Measurements from ENCODE around the gene PPM1H. TPM values are rescaled to one million over a fixed set of nuclear protein-coding genes. Genes with fewer than 3 reads are reported as not detected.

PPM1H gene
- total and polyA plus RNA-seq, 7 donors, result 0.92 to 4.3 (median 3.0) TPM

GRCh38 chr12:62868820-62869219, 66.1 kb downstream of the PPM1H start:
- Histone ChIP-seq H3K27ac (no peak overlapping the region), H3K9me3 (no peaks in the 10 kb centered on the region), H3K36me3 (no peaks in the 10 kb centered on the region), H3K27me3 (no peaks in the 10 kb centered on the region), H3K4me1 (peaks cover 0 to 8% (median 4%) of the 10 kb centered on the region in 4 donors), H3K4me3 (no peak overlapping the region)
- 89 to 95% methylated on average over 1 of the region's 1 CpG for WGBS, 2 donors
- intact Hi-C loops (cut with DNase I), result no loop called here
- TF ChIP-seq EP300 (IDR thresholded peaks at IDR 0.05) (no peak), POLR2AphosphoS5 (IDR thresholded peaks at IDR 0.05) (no peak), CTCF (IDR thresholded peaks at IDR 0.05) (no peak), POLR2A (IDR thresholded peaks at IDR 0.05) (no peak)
- no peak for DNase-seq

DNA sequence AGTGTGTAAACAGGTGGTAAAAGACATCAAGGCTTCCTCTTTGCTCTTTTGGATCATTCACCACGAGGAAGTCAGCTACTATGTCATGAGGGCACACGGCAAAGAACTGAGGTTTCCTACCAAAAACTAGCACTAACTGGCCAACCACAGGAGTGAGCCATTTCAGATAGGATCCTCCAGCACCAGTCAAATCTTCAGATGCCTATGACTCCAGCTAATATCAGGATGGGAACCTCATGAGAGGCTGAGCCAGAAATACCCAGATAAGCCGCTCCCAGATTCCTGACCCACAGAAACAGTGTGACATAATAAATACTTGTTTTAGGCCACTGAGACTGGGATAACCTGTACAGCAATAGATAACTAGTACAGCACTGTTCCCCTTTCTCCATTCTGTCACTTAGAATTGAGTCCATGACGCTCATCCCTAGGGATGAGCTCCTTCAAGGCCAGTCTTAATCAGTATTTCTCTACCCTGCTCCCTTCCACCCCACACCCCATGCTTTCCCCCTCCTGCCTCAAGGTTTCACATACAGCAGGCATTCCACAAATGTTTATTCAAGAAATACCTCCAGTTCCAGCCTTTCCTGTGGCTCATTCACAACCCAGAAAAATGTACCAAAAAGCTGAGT, 68.4 kb downstream of the PPM1H start:
- Histone ChIP-seq H3K27me3 (no peaks in the 10 kb centered on the region), H3K36me3 (no peaks in the 10 kb centered on the region), H3K4me3 (no peak overlapping the region), H3K27ac (no peak overlapping the region), H3K9me3 (no peaks in the 10 kb centered on the region), H3K4me1 (peaks cover 0 to 8% (median 4%) of the 10 kb centered on the region in 4 donors)
- no peak for DNase-seq
- intact Hi-C loops (cut with DNase I), result no loop called here
- TF ChIP-seq EP300 (IDR thresholded peaks at IDR 0.05), result no peak
- 61 to 69% methylated on average over 4 of the region's 4 CpGs for WGBS, 2 donors

- TF ChIP-seq POLR2AphosphoS5 (IDR thresholded peaks at IDR 0.05) (no peak), EP300 (IDR thresholded peaks at IDR 0.05) (no peak), POLR2A (IDR thresholded peaks at IDR 0.05) (no peak), CTCF (IDR thresholded peaks at IDR 0.05) (no peak)
- intact Hi-C loops (cut with DNase I), result no loop called here
- Histone ChIP-seq H3K36me3 (no peaks in the 10 kb centered on the region), H3K4me3 (no peak overlapping the region), H3K27me3 (no peaks in the 10 kb centered on the region), H3K27ac (no peak overlapping the region), H3K4me1 (peaks cover 0 to 8% (median 4%) of the 10 kb centered on the region in 4 donors), H3K9me3 (no peaks in the 10 kb centered on the region)
- DNase-seq, result no peak
- WGBS, 2 donors, result 68 to 80% methylated on average over 4 of the region's 4 CpGs
Measured at GRCh38 chr12:62865937-62866336, 69.0 kb downstream of the PPM1H start.

DNA sequence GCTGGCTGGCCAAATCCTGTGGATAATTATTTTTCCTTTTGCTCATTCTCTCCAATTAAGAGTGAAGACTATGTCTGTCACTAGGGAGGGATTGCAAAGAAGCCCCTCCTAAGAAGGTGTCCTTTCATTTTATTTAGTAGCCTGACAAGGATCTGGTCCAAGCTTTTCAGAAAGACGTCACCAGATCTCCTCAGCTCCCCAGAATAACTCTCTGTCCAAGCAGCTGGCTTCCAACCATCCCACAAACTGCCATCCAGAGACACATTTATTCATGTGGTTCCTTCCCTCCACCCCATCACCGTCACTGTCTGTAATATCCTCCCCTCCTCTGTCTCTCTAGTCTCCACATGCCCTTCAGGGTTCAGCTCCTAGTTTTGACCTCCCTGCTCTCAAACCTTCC, 69.9 kb downstream of the PPM1H start:
- 80 to 89% methylated on average over 2 of the region's 2 CpGs for WGBS, 2 donors
- H3K27ac ChIP-seq, result no peak overlapping the region

More for the DNA sequence above, 69.9 kb downstream of the PPM1H start:
- DNase-seq, result no peak
- no peak for TF ChIP-seq EP300 (IDR thresholded peaks at IDR 0.05)
- TF ChIP-seq POLR2A (IDR thresholded peaks at IDR 0.05), result no peak
- no peak for TF ChIP-seq POLR2AphosphoS5 (IDR thresholded peaks at IDR 0.05)
- no peak for TF ChIP-seq CTCF (IDR thresholded peaks at IDR 0.05)
- H3K4me1 ChIP-seq, result peaks cover 0 to 8% (median 4%) of the 10 kb centered on the region in 4 donors
- H3K36me3 ChIP-seq, result no peaks in the 10 kb centered on the region
- H3K9me3 ChIP-seq, result no peaks in the 10 kb centered on the region
- intact Hi-C loops (cut with DNase I), result no loop called here
- no peaks in the 10 kb centered on the region for H3K27me3 ChIP-seq
- H3K4me3 ChIP-seq, result no peak overlapping the region

Data from sigmoid colon (tissue), 7 donors.